KBM-7 (cell line): ENCODE results near the gene LYSMD2.

ENCODE experiments used
- DNase-seq: peaks from one replicate; pipeline ENCODE4 v3.0.0-alpha.2; 2015
- in situ Hi-C: fragments of 300-500 bp; cut with MboI; formaldehyde crosslinking; loops from 2 replicates; pipeline ENCODE4 v1.14.3; 2020; ENCODE audit warnings: low sequenced_read_pairs, low pct_unique_long_range_greater_than_20kb, mixed read lengths

The LYSMD2 gene

GRCh38 chr15:51680321-51680720 is 57.1 kb downstream of the LYSMD2 start:
- in situ Hi-C loops = no loop called here
- DNase-seq = no peak

GRCh38 chr15:51678096-51678495 is 59.4 kb downstream of the LYSMD2 start:
- DNase-seq = no peak
- in situ Hi-C loops = no loop called here

GRCh38 chr15:51677452-51677851 is 60.0 kb downstream of the LYSMD2 start:
- in situ Hi-C loops = no loop called here
- no peak for DNase-seq

GRCh38 chr15:51677021-51677420 is 60.4 kb downstream of the LYSMD2 start:
- DNase-seq = no peak
- in situ Hi-C loops = no loop called here

- DNase-seq = no peak
- in situ Hi-C loops = no loop called here
Observed at GRCh38 chr15:51675234-51675633, 62.2 kb downstream of the LYSMD2 start.
